Activated CD8-positive, alpha-beta T cell treated with anti-CD3 and anti-CD28 coated beads for 36 hours (primary cell): ENCODE data around the gene CCDC30. TPM values are rescaled to one million over a fixed set of nuclear protein-coding genes. Genes with fewer than 3 reads are reported as not detected.
A peak's percentile ranks its signal among the peaks of the same experiment; 100 is the strongest.

Source experiments
- ATAC-seq: fragments of 200-7000 bp; cut with Tn5 transposase; one replicate; pipeline ENCODE4 v1.10.0; 2021; ENCODE audit warnings: mild to moderate bottlenecking, moderate library complexity
- CTCF ChIA-PET: fragments of 350-600 bp; sonication (Branson Sonifier 250); formaldehyde crosslinking; loops from one replicate; lab custom pipeline; 2021; ENCODE audit warnings: antibody characterized with exemption; lab: Charles Lee
- POLR2A ChIA-PET: fragments of 350-600 bp; sonication (Branson Sonifier 250); formaldehyde crosslinking; loops from one replicate; lab custom pipeline; 2021; ENCODE audit warnings: antibody characterized with exemption; lab: Charles Lee
- DNase-seq: peaks from one replicate; pipeline ENCODE4 v3.0.0-alpha.2; 2020
- H3K27ac Mint-ChIP-seq: one replicate; pipeline ENCODE4 v1.8.0; 2021; ENCODE audit warnings: mild to moderate bottlenecking, mixed read lengths
- H3K27me3 Mint-ChIP-seq: one replicate; pipeline ENCODE4 v1.8.0; 2021; ENCODE audit warnings: mixed read lengths
- H3K36me3 Mint-ChIP-seq: one replicate; pipeline ENCODE4 v1.8.0; 2021; ENCODE audit warnings: low read depth, mixed read lengths
- H3K4me1 Mint-ChIP-seq: one replicate; pipeline ENCODE4 v1.8.0; 2021; ENCODE audit warnings: low read depth, mixed read lengths
- H3K4me3 Mint-ChIP-seq: one replicate; pipeline ENCODE4 v1.8.0; 2021; ENCODE audit warnings: mild to moderate bottlenecking, moderate library complexity, mixed read lengths
- H3K9me3 Mint-ChIP-seq: one replicate; pipeline ENCODE4 v1.8.0; 2021; ENCODE audit warnings: mixed read lengths
- CTCF ChIP-seq: fragments of 200-600 bp; IDR thresholded peaks from one replicate; pipeline ENCODE4 v1.8.0; 2022; ENCODE audit warnings: antibody characterized with exemption, mild to moderate bottlenecking
- intact Hi-C: fragments of 100-400 bp; cut with micrococcal nuclease; formaldehyde crosslinking; loops from one replicate; pipeline ENCODE4 v1.10.0; 2022
- total RNA-seq, 2 experiments: library from RNA; stranded (reverse); gene quantifications; one replicate each; pipeline ENCODE4 v1.2.3, GENCODE V29; 2021

The CCDC30 gene
- total RNA-seq, 2 experiments from 2014 or later, result 0.60 to 3.0 TPM

GRCh38 chr1:42646056-42646455 lies 183.0 kb downstream of the CCDC30 start:
- no peak for TF ChIP-seq CTCF
- ATAC-seq, result no peak
- H3K27me3 Mint-ChIP-seq, result no peaks in the 10 kb centered on the region
- ChIA-PET CTCF (no interaction called here), POLR2A (no interaction called here)
- DNase-seq, result no peak
- H3K9me3 Mint-ChIP-seq, result peaks cover 10% of the 10 kb centered on the region
- H3K27ac Mint-ChIP-seq, result no peak overlapping the region
- peaks cover 19% of the 10 kb centered on the region for H3K36me3 Mint-ChIP-seq
- intact Hi-C loops, result no loop called here
- H3K4me3 Mint-ChIP-seq, result no peak overlapping the region
- H3K4me1 Mint-ChIP-seq, result no peaks in the 10 kb centered on the region

GRCh38 chr1:42657201-42657600 lies 194.1 kb downstream of the CCDC30 start:
- peak overlapping the region; percentile 90 for H3K4me3 Mint-ChIP-seq
- CTCF ChIA-PET, result interaction anchor here (1.0 to 1.9 kb wide), 6 partner anchors 24 to 416 kb away, joined by 3 to 6 read pairs (median 4); partner anchors contain the start of gene CCDC30
- no peak for TF ChIP-seq CTCF

GRCh38 chr1:42657981-42658876 lies 195.1 kb downstream of the CCDC30 start, which contains the start of gene PPIH:
TSS of gene PPIH (plus strand) at chr1:42658423. CDS start at chr1:42658447, 24 bp downstream.
- DNase-seq (peak; percentile 97), ATAC-seq (peak; percentile 98)
- H3K4me1 Mint-ChIP-seq, result peaks cover 32% of the 10 kb centered on the region
- no peaks in the 10 kb centered on the region for H3K27me3 Mint-ChIP-seq
- peak within 1 kb of the TSS; percentile 98 for H3K27ac Mint-ChIP-seq
- TF ChIP-seq CTCF, result peak; percentile 24
- H3K4me3 Mint-ChIP-seq, result peak within 1 kb of the TSS; percentile 90
- peaks cover 38% of the 10 kb centered on the region for H3K36me3 Mint-ChIP-seq
- no peaks in the 10 kb centered on the region for H3K9me3 Mint-ChIP-seq
- ChIA-PET CTCF (interaction anchor here (1.1 to 1.9 kb wide), 6 partner anchors 25 to 415 kb away, joined by 3 to 8 read pairs (median 4); partner anchors contain the start of gene CCDC30), POLR2A (interaction anchor here (0.6 to 2.4 kb wide), 14 partner anchors 8 to 808 kb away, joined by 3 to 47 read pairs (median 3); partner anchors contain the start of genes P3H1 and YBX1)
- intact Hi-C loops, result no loop called here

More at GRCh38 chr1:42657201-42657600, 194.1 kb downstream of the CCDC30 start:
- no peak for ATAC-seq
- POLR2A ChIA-PET, result interaction anchor here (0.9 to 2.4 kb wide), 8 partner anchors 9 to 578 kb away, joined by 3 to 47 read pairs (median 4); partner anchors contain the start of genes P3H1 and YBX1
- Mint-ChIP-seq H3K4me1 (peaks cover 32% of the 10 kb centered on the region), H3K27ac (peak overlapping the region; percentile 98), H3K36me3 (peaks cover 33% of the 10 kb centered on the region), H3K9me3 (no peaks in the 10 kb centered on the region), H3K27me3 (no peaks in the 10 kb centered on the region)
- DNase-seq, result no peak
- intact Hi-C loops, result no loop called here

GRCh38 chr1:42658877-42659337 lies 195.8 kb downstream of the CCDC30 start:
- Mint-ChIP-seq H3K27me3 (no peaks in the 10 kb centered on the region), H3K4me3 (peak overlapping the region; percentile 90), H3K36me3 (peaks cover 41% of the 10 kb centered on the region), H3K4me1 (peaks cover 32% of the 10 kb centered on the region), H3K27ac (peak overlapping the region; percentile 98), H3K9me3 (no peaks in the 10 kb centered on the region)
- TF ChIP-seq CTCF, result no peak
- intact Hi-C loops, result no loop called here
- DNase-seq, result no peak
- CTCF ChIA-PET, result no interaction called here
- POLR2A ChIA-PET, result interaction anchor here (1.0 to 2.4 kb wide), 3 partner anchors 23 to 157 kb away, joined by 3 to 47 read pairs (median 3); partner anchors contain the start of gene YBX1
- ATAC-seq, result no peak
